Daoy (cell line): ENCODE results near the gene SLC6A6. TPM values are rescaled to one million over a fixed set of nuclear protein-coding genes. Genes with fewer than 3 reads are reported as not detected.

ENCODE experiments used
- DNase-seq: peaks from one replicate; pipeline ENCODE4 v3.0.0-alpha.2; 2015; ENCODE audit warnings: low read depth
- total RNA-seq: library from RNA; depleted of rRNA; stranded (reverse); fragments of >200 nt; shearing (Covaris generic); gene quantifications from 2 replicates; pipeline ENCODE4 v1.2.3, GENCODE V29; 2014

Gene SLC6A6
- total RNA-seq, 1 experiment from 2014 or later = 10.8 TPM

DNA sequence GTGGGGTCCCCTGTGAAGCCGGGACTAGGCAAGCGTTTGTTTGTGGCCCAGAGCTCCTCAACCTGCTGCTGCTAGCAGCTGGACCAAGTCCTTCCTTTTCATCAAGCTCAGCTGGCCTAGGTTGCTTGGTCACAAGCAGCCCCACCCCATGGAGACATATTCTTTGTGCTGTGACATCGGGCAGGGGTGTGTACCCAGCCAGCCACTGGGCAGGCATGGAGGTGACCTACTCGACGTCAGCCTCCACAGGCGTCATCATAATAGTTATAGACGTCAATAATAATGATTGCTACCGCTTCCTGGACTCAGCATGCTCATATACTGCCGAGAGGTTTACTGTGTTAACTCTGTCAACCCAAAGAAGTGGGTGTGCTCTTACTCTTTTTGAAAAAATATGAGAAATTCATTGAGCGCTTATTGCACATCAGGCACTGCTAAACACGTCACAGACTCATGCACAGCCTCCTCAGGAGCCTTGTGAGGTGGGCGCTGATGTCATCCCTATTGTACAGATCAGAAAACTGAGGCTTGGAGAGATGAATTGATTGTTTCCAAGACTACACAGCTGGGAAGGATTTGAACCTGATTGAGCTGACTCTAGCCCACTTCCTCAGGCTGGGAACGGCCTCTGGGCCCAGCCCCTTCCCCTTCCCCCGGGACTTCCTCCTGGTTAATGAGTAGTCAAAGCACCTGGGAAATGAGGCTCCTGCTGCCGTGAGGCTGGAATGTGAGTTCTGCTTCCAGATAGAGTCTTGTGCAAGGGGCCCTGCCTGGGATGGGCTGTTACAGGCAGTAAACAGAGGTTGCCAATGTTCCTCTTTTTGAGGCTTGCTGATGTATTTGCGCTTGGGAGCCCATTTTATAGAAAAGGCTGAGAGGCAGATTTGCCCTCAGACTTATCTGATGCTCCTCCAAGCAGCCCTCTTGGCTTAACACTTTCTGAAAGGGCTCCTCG, 16.2 kb downstream of the SLC6A6 start:
- no peak for DNase-seq

DNA sequence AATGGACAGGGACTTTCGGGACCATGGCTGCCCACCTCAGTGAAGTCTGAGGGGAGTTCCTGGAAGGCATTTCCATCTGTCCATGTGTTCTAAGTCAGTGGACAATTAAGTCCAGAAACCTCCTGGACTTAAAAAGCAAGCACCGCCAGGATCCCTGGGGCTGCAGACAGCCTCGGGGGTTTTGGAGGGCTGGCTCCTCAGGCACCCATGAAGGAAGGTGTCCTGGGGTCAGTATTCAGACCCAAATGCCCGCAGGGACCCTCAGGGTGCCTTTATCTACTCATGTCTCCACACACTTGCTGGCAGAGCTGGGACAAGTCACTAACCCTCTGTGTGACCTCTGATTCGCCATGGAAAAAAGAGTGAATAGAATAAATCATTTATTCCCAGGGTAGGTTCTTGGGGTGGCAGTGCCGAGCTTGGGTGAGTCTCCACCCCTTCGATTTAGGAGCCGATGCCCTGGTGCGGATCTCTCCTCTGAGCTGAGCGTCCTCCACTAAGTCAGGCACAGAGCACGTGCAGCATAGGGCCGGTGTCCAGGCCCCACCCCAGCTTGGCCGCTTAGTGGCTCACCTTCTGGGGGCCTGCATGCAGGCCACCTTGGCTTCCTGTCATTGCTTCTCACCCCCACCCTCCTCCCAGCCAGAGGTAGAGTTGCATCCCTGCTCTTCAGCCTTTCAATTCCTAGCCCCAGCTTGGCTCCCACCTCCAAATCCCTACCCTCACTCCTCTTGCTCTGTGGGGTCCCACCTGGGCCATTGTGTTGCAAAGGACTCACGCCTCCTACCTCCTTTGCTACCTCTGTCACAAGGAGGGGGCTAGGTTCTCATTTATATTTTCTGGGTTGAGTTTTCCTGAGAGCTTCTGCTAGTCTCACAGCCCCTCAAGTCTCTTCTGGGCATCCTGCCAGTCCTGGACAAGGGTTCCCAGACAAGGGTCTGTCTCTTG, 19.9 kb downstream of the SLC6A6 start:
- no peak for DNase-seq

DNA sequence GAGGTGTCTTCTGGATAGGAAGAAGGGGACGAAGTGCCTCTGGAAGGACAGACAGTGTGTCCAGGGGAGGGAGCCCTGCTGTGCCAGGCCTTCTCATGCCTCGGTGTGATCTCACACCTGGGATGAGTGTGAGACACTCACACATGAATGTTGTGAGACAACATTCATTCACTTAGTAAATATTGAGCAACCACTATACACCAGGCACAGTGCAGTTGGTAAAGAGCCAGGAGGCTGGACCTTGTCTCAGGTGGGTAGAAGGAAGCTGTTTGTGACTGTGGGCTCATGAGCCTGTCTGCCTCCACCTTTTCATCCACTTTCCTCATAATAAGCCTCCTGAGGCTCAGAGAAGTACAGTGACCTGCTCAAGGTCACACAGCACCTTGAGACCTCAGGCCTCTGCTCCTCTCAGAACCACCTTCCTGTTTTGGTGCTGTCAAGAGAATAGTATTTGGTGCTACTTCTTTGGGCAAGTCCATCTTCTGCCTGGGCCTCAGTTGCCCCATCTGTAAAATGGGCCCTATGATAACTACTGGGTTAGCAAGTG, 20.9 kb downstream of the SLC6A6 start:
- no peak for DNase-seq

DNA sequence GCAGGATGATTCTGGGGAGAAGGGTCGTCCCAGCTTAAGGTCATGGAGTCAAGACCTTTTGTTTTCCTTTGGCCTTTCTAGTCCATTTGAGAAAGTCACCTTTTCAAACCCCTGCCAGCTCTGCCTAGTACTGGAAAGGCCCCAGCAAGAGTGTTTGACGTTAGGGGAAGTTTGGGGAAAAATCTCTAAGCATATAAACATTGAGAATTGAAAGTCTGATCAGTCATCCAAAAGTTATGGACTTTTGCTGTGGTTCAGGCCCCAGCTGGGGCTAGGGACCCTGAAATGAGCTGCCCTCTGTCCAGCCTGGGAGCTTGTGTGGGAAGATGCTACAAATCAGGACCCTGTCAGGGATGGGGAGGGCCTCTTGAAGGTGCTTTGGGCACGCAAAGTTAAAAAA, 21.6 kb downstream of the SLC6A6 start:
- DNase-seq = no peak

DNA sequence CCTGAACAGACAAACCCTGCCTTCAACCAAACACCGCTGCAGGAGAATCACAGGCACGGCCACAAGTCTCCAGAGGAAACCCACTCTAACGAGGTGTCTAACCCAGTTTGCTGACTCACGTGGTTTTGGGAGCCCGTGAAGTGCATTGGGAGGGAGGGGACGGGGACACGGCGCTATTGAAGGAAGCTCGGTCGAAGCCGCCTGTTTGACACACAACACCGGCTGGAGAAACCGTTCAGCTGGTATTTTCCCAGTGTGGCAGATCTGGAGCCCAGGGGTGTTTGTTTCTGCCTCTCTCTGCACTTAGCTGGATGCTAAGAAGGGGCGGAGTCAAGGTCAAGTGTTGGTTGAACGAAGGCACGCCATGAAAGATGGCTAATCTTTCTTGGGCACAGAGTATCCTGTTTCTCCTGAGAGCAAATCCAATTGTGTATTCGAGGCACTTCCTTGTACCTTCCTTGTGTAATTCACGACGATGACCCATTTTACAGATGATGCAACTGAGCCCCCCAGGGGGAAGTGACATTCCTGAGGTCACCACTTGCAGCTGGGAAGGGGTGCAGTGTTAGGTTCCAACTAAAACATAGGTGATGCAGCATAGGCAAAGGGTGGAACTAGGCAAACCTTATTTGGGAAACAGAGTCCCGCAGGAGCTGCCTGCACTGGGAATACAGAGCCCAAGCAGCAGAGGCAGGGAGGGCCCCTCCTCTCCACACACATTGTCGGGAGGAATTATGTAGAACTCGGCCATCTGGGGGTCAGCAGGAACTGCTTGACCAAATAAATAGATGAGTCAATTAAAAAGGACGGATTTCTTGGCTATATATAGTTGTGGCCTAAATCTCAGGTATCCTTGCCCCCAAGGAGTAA, 22.5 kb downstream of the SLC6A6 start:
- peak; percentile 48 for DNase-seq

DNA sequence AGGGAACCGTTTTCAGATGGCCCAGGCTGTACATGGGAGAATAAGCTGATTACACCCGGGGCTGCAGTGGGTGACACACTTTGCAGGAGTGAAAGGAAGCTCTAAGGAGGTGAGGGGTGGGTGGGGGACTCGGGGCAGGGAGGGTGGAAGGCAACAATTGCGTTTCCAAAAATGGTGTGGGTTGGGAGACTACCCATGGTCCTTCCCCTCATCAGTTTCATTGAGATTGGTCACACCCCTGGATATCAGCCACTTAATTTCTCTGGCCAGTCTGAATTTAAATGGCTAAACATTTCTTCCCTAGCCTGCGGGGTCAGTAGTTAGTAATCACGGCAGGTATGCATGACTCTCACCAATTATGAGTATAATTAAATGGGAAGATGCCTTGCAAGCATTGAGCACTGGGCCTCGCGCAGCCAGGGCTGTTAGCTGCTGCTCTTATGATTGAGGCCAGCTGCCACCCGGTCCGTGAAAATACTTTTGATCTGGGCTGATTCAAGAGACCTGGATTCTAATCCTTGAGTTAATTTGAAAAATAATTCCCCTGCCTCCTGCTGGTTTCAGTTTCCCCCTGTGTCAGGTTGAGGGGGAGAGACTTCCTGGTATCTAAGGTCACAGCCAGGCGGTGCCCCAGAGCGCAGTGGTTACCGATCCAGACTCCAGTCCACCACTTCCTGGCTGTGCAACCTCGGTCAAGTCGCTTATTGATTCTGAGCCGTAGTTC, 23.3 kb downstream of the SLC6A6 start:
- DNase-seq = no peak

DNA sequence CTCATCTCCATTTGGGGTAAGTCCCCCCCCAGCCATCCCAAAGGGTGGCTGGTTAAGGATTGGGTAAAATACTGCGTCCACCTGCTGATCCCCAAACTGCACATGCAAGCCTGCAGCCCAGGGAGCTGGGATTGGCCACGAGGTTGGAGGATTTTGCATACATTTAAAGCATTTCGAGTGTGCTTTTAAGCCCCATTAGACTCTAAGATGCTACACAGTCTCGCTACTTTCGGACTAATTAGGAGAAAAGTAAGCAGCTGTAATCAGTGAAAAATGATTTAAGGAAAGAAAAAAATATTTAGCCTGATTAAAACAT, 23.9 kb downstream of the SLC6A6 start:
- DNase-seq = no peak

DNA sequence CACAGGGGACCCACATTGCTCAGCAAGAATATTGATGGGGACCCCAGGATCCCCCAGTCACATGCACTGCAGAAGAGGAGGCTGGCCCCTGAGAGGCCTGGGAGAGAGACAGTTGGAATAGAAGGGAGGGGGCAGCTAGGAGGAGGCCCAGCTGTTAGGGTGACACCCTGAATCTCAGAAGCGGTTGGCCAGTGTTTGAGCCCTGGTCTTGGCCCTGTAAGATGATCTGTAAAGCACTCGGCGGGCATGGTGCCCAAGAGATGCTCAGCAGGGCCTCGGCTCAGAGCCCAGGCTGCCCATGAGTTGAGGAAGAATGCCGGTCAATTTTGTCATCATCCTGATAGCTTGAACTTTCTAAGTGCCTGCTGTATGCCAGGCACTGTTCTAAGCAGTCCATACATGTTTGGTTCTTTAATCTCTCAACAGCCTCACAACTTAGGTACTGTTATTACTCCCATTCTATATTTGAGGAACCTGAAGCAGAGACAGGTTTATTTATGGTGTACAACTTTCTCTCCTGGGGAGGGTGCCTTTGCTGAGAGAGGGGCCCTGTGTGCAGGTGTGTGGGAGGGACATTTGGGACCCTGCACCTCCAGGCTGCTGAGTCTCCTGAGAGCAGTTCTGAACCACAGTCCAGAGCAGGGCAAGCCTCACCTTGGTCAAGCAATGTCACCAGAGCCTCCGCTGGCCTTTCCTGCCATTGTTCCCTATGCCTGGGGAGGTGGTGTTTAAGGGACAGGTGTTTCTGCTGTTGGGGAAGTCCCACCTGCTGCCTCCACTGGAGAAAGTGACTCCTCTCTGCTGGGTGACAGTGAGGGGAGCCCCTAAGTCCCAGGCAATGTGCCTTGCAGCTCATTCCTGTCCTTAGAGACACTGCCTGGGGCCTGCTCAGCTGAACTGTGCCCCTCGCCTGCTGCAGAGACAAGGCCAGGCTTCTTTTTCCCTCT, 26.0 kb downstream of the SLC6A6 start:
- DNase-seq = peak; percentile 59

DNA sequence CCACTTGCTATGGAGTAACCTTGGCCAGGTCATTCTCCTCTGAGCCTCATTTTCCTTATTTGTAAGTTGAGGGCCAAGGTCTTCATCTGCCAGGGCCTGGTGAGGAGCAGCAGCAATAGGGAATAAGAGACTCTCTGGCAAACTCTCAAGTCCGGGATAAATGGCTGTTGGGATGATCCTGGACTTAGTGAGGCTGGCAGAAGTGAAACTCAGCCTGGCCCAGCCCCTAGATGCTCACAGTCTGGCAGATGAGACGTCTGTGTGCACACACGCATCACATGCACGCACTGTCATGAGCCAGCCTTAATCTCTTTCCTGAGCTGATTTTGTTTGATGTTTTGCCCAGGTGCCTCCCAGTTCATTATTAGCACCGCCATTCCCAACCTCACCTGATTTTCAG, 26.8 kb downstream of the SLC6A6 start:
- no peak for DNase-seq

DNA sequence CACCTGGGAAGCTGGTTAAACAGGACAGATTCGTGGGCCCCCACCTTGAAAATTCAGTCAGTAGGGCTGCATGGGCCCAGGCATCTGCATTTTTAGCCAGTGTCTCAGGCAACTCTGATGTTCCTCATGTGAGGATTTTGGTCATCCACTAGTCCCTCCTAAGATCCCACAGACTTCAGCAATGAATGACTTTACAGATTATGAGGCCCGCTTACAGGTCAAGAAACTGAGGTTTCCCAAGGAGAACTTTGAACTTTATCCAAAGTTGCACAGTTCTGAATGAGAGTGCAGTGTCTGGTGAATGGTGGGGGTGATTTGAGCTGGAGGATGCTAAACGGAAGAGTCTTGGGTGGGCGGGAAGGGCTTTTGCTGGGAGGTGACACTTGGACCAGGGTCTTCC, 27.2 kb downstream of the SLC6A6 start:
- no peak for DNase-seq

DNA sequence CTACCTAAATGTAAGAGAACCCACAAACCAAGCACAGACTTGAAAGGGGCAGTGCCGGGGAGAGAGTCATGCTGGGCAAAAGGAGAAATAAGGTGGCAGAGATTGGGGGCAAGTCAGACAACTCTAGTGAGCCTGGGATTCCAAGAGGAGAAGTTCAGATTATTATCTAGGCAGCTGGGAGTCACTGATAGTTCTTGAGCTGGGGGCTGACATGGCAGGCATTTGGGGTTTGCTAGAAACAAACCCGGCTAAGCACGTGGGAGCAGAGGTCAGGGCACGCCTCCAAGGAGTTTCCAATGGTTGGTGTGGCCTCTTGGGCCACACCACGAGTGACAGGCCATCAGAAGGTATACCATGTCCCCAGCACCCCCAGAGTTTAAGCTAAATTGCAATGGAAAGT, 27.6 kb downstream of the SLC6A6 start:
- no peak for DNase-seq

DNA sequence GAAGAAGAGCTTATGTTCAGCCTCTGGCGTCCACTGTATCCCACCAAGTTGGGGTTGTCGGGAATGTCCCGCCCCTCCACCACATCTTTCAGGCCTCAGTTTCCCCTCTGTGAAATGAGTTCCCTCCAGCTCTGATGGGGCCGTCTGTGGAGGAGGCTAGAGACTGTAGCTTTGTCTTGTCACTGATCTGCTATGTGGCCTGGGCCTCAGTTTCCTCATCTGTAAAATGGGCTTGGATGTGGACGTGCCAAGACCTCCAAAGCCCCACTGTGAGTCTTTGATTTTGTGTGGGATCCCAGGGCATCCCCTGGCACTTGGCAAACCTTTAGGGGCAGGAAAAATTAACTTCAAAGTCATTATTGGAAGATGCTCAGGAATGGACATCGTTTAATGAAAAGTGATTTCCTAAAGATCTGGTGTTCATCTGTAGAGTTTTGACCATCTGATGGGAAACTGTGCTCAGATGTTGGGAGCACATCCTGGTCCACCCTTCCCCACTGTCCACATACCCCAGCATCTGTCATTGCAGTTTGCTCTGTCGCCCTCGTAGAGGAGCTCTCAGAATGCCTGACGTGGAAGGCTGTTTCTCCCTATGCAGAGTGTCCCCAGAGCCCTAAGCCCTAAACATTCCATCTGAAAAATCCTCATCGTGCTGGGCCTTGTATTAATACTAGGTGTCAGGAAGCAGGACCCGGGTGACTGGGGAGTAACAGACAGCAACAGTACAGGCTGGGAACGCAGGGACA, 28.5 kb downstream of the SLC6A6 start:
- DNase-seq = no peak

DNA sequence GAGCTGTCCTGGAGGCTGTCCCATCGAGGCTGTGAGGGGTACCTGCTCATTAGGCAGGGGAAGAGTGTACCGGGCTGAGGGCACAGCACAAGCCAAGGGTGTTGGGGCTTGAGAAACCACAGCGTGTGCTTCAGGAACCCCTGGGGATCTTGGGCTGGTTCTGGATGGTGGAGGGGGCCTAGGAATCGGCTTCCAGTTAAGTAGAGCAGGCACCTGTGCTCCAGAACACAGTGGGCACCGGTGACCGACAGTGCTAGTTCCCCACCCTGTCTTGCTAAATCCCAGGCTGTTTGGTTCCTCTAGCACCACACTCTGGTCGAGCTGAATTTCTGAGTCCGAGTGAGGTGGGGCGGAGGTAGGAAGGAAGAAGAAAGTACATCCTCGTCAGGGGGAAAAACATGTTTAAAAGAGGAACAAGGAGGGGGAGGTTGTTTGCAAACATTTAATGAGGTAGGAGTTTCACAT, 29.1 kb downstream of the SLC6A6 start:
- no peak for DNase-seq

DNA sequence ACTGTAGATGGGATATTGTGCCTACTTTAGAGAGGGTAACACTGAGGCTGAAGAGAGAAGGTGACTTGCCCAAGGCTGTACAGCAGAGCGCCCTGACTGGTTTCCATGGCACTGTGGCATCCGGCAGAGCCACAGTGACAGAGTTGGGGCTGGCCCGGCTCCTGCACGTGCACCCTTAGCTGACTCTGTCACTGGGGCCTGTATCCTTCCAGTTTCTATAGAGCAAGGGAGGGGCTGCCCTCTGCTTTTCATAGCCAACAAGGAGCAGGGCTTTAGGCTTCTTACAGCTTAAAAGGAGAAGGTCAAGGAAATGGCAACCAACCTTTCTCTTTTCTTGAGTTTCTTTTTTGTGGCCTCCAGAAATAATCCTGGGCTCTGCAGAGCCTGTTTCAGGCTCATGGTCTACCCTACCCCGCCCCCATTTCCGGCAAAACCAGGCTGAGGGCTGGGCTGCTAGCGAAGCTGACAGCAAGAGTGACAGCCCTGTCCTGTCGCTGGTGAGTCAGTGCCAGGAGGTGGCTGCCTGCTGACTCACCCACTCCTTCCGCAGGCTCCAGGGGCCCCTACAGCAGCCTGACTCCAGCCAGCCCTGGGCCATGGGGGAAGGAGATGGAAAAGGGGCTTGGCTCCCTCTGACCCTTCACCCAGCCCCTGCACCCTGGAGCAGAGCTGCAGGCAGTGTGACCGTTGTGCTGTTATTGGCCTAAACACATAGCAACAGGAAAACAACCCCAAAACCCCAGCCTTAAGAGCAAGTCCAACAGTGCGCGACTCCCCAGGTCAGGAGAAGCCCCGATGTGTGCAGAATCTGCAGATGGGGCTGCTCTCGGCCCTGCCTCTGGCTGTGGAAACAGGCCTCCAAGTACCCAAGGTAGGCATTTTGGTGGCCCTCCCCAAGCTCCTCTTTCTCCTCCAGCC, 29.8 kb downstream of the SLC6A6 start:
- peak; percentile 94 for DNase-seq

DNA sequence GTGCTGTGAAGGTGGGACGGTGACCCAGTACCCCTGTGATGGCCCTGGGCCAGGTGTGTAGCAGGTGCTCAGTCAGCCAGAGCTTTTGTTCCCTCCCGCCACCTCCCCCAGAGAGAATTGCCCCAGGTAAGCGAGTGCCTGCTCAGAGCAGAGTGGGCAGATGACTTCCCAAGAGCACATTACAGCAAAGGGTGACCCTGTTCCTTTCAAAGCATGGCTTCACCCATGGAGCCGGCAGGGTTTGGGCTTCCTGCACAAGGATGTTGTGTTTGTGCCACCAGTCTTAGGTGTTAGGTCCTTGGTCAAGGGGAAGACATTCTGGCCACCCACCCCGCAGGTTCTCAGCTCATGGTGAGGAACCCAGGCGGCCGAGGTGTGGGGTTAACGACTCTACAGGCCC, 30.7 kb downstream of the SLC6A6 start:
- no peak for DNase-seq

DNA sequence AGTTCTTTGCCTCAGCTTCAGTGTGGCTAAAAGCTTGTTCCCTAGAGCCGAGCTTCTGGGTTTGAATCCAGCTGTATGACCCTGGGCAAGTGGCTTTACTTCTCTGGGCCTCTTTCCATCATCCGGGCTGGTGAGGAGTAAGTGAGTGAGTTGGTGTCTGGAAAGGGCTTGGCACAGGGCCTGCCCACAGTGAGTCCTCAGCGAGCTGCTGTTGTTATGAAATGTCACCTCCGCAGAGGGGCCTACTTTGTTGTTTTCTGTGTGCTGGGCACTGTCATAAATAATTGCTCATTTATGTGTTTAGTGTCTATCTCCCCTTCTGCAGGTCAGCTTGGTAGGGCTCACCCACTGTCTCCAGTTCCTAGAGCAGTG, 31.7 kb downstream of the SLC6A6 start:
- DNase-seq = peak; percentile 66

DNA sequence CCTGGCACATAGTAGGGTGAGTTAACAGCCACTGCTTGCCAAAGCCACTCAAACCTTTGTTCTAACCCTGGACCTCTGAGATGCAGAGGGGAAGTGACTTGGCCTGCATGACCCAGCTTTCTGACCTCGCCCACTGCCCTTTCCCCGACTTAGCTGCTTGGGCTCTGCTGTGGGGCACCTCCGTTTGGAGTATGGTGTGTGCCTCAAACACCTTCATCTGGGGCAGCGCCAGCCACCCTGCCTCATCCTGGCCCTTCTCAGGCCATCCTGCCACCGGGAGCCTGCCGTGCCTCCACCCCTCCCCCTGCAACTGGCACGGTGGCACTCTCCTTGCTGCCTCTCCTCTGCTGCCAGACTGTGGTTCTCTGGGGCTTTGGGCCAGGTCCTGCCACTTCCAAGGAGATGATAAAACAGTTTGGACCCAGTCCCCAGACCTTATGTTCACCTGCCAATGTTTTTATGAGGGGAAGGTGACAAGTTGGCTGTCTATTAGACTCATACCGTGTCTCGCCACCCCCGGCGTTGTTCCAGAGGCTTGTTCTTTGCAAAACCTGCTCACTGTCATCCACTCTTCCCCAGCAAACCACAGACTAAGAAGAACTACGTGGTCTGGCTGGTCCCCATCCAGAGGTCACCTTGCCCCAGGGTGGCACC, 32.2 kb downstream of the SLC6A6 start:
- peak; percentile 14 for DNase-seq
